Measurements from ENCODE around the gene ZBTB7C. TPM values are rescaled to one million over a fixed set of nuclear protein-coding genes. Genes with fewer than 3 reads are reported as not detected.

Gene ZBTB7C
- total RNA-seq, 1 donor from 2014 or later = 1.4 TPM

GRCh38 chr18:48116017-48116416, 293.2 kb downstream of the ZBTB7C start:
- DNase-seq (ENCODE audit: low spot score) = no peak
- Mint-ChIP-seq H3K4me3 (ENCODE audit: unreplicated experiment) (no peak overlapping the region), H3K4me1 (ENCODE audit: low read depth) (no peaks in the 10 kb centered on the region), H3K9me3 (ENCODE audit: low read depth) (no peaks in the 10 kb centered on the region), H3K27me3 (ENCODE audit: low read depth) (peaks cover 28% of the 10 kb centered on the region), H3K27ac (ENCODE audit: unreplicated experiment) (no peak overlapping the region), H3K36me3 (ENCODE audit: low read depth) (peaks cover 1% of the 10 kb centered on the region)
- no peak for TF ChIP-seq CTCF (IDR thresholded peaks at IDR 0.05)

- no peaks in the 10 kb centered on the region for H3K4me1 Mint-ChIP-seq (ENCODE audit: low read depth)
- H3K4me3 Mint-ChIP-seq (ENCODE audit: unreplicated experiment) = no peak overlapping the region
- TF ChIP-seq CTCF (IDR thresholded peaks at IDR 0.05) = no peak
- H3K9me3 Mint-ChIP-seq (ENCODE audit: low read depth) = no peaks in the 10 kb centered on the region
- H3K27ac Mint-ChIP-seq (ENCODE audit: unreplicated experiment) = no peak overlapping the region
- H3K36me3 Mint-ChIP-seq (ENCODE audit: low read depth) = no peaks in the 10 kb centered on the region
- H3K27me3 Mint-ChIP-seq (ENCODE audit: low read depth) = peaks cover 32% of the 10 kb centered on the region
- no peak for DNase-seq (ENCODE audit: low spot score)
Observed at GRCh38 chr18:48113691-48114090, 295.5 kb downstream of the ZBTB7C start.

GRCh38 chr18:48111587-48111986, 297.6 kb downstream of the ZBTB7C start:
- H3K4me3 Mint-ChIP-seq (ENCODE audit: unreplicated experiment) = no peak overlapping the region
- H3K9me3 Mint-ChIP-seq (ENCODE audit: low read depth) = no peaks in the 10 kb centered on the region
- no peaks in the 10 kb centered on the region for H3K4me1 Mint-ChIP-seq (ENCODE audit: low read depth)
- no peaks in the 10 kb centered on the region for H3K36me3 Mint-ChIP-seq (ENCODE audit: low read depth)
- DNase-seq (ENCODE audit: low spot score) = no peak
- TF ChIP-seq CTCF (IDR thresholded peaks at IDR 0.05) = no peak
- H3K27me3 Mint-ChIP-seq (ENCODE audit: low read depth) = peaks cover 36% of the 10 kb centered on the region
- no peak overlapping the region for H3K27ac Mint-ChIP-seq (ENCODE audit: unreplicated experiment)

GRCh38 chr18:48110797-48111196, 298.4 kb downstream of the ZBTB7C start:
- Mint-ChIP-seq H3K36me3 (ENCODE audit: low read depth) (no peaks in the 10 kb centered on the region), H3K4me3 (ENCODE audit: unreplicated experiment) (no peak overlapping the region), H3K9me3 (ENCODE audit: low read depth) (no peaks in the 10 kb centered on the region), H3K27ac (ENCODE audit: unreplicated experiment) (no peak overlapping the region), H3K27me3 (ENCODE audit: low read depth) (peaks cover 42% of the 10 kb centered on the region), H3K4me1 (ENCODE audit: low read depth) (no peaks in the 10 kb centered on the region)
- DNase-seq (ENCODE audit: low spot score) = no peak
- TF ChIP-seq CTCF (IDR thresholded peaks at IDR 0.05) = no peak

GRCh38 chr18:48109961-48110493, 299.2 kb downstream of the ZBTB7C start:
- no peak overlapping the region for H3K4me3 Mint-ChIP-seq (ENCODE audit: unreplicated experiment)
- H3K9me3 Mint-ChIP-seq (ENCODE audit: low read depth) = no peaks in the 10 kb centered on the region
- H3K27me3 Mint-ChIP-seq (ENCODE audit: low read depth) = peaks cover 49% of the 10 kb centered on the region

More at GRCh38 chr18:48109961-48110493, 299.2 kb downstream of the ZBTB7C start:
- no peak for DNase-seq (ENCODE audit: low spot score)
- no peak for TF ChIP-seq CTCF (IDR thresholded peaks at IDR 0.05)
- Mint-ChIP-seq H3K4me1 (ENCODE audit: low read depth) (no peaks in the 10 kb centered on the region), H3K27ac (ENCODE audit: unreplicated experiment) (no peak overlapping the region), H3K36me3 (ENCODE audit: low read depth) (no peaks in the 10 kb centered on the region)

Data from chondrocyte (in vitro differentiated cells).